ENCODE results near the gene TNNI2. TPM values are rescaled to one million over a fixed set of nuclear protein-coding genes. Genes with fewer than 3 reads are reported as not detected.
A peak's percentile ranks its signal among the peaks of the same experiment; 100 is the strongest.

Gene TNNI2
- total RNA-seq, 1 donor from 2014 or later, result not detected

DNA sequence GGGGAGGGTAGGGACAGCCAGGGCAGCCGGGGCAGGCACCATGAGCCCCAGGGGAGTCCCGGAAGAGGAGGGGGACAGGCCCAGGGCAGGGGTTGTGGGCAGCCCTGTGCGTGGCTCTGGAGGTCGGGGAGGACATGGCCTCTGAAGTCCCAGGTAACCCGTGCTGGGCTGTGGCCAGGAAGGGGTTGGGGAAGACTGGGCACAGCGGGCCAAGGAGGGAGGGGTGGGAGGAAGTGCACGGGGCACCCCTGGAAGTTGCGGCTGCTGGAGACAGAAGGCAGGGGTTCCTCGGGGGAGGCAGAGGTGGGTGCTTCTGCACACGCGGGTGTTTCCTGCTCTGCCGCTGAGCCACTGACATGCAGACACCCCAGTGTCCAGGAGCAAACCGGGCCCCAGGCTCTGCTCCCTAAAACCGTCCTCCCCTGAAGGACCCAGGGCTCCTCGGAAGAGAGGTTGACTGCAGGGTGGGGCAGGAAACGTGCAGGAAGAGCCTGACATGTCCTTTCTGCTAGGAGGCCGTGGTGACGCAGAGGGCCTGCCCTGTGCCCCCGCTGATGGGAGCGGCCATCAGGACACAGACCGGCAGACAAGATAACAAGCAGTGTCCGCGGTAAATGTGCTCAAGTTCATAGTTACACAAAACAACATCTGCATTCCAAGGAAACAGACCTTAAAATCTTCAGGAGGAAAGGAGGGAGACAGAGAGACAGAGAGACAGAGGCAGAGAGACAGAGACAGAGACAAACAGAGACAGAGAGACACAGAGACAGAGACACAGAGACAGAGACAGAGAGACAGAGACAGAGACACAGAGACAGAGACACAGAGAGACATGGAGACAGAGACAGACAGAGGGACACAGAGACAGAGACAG lies 5.7 kb downstream of the TNNI2 start:
- DNase-seq (ENCODE audit: low read depth in 2 of 2), result peak; percentile 28 to 69

- no peak for DNase-seq (ENCODE audit: low read depth in 2 of 2)
These were observed 6.3 kb downstream of the TNNI2 start for GRCh38 chr11:1845095-1845429.

DNA sequence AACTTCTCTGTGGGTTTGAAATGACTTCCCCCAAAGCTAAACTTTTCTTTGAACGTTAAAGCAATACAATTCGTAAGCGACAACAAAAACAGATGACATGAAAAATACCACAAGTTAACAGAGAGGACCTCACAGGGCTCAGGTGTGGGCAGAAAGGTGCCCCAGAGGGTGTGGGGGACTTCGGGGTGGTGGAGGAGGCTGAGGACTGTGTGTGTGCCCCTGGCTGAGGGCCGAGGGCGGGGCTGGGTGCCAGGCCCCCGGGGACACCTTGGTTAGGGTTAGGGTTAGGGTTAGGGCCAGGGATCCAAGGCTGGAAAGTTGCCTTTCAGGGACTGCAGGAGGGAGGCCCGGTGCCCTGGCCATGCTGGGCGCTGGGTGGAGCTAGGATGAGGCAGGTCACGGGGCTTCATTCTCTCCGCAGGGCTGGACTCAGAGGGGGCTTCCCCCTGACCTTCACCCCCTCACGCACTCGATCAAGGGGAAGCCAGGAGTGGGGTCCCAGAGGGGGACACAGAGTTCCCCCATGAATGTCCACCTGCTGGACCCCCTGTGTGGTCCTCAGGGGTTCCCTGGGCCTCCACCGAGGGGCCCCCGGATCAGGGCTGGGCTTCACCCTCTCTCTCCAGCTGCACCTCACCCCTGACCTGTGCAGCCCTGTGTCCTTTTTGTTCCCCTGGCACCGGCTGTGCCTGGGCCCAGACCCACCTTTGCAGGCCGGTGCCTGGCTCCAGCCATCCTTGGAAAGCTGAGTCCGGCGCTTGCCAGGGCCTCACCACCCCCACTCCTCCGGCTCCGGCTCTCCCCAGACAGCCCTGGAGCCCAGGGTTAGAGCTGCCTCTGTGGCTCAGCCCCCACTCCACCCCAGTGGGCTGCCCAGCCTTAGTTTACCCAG lies 7.0 kb downstream of the TNNI2 start:
- DNase-seq (ENCODE audit: low read depth in 2 of 2), result no peak

- DNase-seq (ENCODE audit: low read depth in 2 of 2), result no peak
These were observed 7.7 kb downstream of the TNNI2 start for GRCh38 chr11:1846453-1846932.

DNA sequence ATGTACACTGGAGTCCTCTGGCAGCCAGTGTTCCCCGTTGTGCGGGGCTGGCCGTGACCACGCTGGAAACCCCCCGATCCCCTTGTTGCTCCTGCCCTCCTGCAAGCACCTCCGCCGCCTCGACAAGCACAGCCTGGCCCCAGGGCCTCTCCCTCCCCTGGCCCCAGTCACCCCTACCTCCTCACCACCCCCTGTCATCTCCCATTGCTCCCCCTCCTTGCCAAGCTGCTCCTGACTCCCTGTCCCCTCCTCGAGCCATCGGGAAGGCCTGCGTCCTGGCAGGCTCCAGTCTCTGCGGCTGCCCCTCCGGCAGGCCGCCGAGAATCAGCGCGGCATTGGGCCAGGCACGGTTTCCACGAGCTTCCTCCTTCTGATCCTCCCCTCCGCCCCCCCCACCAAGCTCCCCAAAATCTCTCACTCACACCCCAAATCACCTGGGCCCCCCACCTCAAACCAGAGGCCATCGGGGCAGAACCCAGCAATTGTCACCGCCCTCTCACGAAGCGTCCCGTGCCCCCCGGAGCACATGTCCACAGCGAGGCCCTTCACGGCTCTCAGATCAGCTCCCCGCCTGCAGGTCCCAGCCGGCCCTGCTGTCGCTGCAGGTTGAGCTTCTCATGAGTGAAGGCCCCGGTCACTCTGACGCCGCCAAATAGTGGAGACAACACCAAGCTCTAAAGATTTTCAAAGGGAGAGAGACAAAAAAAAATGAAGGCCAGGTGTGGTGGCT lies 8.4 kb downstream of the TNNI2 start:
- no peak for DNase-seq (ENCODE audit: low read depth in 2 of 2)

DNA sequence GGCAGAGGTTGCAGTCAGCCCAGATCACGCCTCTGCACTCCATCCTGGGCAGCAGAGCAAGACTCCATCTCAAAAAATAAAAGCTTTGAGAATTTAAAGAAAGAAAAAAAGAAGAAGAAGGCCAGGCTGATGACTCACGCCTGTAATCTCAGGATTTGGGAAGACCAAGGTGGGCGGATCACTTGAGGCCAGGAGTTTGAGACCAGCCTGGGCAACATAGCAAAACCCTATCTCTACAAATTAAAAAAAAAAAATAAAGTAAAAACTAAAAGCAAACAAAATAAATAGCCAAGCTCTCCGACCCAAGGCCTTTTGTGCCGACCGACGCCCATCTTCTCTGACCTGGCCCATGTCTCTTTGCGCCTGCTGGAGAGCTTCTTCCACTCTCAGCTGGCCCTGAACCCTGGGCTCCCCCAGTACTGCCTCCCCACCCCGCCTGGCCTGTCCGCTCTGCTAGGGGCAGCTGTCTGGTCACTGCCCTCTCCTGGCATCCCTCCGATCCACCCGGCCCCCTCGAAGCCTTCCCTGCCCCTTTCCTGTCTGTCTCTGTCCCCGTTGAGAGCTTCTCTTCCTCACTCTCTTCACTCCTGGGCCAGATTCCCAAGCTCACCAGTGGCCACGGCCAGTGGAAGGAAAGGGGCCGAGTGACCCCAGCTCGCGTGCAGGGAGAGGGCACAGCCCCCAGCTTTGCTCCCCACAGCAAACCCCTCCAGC lies 9.3 kb downstream of the TNNI2 start:
- no peak for DNase-seq (ENCODE audit: low read depth in 2 of 2)

GRCh38 chr11:1848640-1849430 lies 10.1 kb downstream of the TNNI2 start:
- DNase-seq (ENCODE audit: low read depth in 2 of 2), result no peak

GRCh38 chr11:1851468-1852180 lies 12.8 kb downstream of the TNNI2 start:
- no peak for DNase-seq (ENCODE audit: low read depth in 2 of 2)

GRCh38 chr11:1852271-1852876 lies 13.6 kb downstream of the TNNI2 start:
- no peak for DNase-seq (ENCODE audit: low read depth in 2 of 2)

DNA sequence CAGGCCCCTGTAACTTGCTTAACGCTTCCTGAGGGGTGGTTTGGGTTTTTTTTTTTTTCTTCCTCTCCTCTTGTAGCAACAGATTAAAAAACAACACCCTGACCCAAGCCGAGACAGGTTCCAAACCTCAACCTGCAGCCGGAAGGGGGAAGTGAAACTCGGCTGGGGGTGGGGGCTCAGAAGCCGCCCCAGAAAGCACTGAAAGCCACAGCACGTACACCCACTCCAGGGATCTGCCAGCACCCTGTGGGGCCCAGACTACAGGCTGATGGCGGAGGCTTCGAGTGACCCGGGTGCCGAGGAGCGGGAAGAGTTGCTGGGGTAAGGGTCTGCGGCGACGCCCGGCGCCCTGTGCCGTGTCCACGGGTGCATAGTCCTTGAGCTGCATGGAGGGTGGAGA lies 14.1 kb downstream of the TNNI2 start, which contains the start of gene LSP1:
TSS of gene LSP1 (plus strand) at position 208 of the 400 bp plus-strand sequence. CDS start at position 269, 61 bp downstream.
- DNase-seq (ENCODE audit: low read depth in 2 of 2), result no peak

GRCh38 chr11:1853376-1854131 lies 14.8 kb downstream of the TNNI2 start:
- DNase-seq (ENCODE audit: low read depth in 2 of 2), result no peak

GRCh38 chr11:1854132-1854948 lies 15.6 kb downstream of the TNNI2 start:
- DNase-seq (ENCODE audit: low read depth in 2 of 2), result no peak

DNA sequence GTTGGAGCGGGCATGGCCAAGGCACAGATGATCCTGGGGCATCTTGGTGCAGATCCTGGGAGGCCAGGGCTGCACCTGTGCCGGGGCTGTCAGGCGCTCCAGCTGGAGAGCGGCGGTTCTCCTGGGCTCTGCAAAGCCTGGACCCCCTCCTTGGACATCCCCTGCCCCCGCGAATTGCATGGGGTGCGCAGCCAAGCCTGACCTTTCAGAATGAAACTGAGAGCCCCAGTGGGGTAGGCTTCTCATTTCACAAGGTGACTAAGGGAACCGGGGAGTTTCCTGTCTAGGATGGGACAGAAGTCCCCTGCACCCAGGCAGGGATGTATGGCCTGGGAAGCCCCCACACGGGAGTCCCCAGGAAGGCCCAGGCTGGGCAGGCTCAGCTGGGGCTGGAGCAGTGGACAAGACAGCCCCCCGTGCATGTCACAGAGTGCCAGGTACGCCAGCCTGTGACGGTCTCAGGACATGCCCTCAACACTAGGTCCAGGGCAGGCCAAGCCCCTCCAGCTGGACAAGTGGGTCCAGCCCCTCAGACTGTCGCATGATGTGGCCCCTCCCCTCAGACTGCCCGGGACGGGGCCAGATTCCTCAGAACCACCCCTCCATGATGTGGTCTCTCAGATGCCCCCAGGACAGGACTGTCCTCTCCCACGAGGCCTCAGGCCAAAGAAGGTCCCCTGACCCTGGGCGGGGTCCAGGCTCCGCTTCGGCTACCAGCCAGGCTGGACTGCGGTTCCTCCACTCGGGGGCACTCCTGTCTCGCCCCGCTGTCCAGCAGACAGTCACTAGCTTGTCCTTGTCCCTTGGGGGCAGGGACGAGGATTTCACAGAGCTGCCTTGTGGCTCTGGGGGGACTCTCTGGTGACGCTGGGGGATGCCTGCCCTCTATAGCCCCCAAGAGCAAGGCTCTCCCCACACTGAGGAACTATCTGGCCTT lies 16.4 kb downstream of the TNNI2 start:
- no peak for DNase-seq (ENCODE audit: low read depth in 2 of 2)

- DNase-seq (ENCODE audit: low read depth in 2 of 2), result no peak
These were observed 17.1 kb downstream of the TNNI2 start for GRCh38 chr11:1855886-1856265.

DNA sequence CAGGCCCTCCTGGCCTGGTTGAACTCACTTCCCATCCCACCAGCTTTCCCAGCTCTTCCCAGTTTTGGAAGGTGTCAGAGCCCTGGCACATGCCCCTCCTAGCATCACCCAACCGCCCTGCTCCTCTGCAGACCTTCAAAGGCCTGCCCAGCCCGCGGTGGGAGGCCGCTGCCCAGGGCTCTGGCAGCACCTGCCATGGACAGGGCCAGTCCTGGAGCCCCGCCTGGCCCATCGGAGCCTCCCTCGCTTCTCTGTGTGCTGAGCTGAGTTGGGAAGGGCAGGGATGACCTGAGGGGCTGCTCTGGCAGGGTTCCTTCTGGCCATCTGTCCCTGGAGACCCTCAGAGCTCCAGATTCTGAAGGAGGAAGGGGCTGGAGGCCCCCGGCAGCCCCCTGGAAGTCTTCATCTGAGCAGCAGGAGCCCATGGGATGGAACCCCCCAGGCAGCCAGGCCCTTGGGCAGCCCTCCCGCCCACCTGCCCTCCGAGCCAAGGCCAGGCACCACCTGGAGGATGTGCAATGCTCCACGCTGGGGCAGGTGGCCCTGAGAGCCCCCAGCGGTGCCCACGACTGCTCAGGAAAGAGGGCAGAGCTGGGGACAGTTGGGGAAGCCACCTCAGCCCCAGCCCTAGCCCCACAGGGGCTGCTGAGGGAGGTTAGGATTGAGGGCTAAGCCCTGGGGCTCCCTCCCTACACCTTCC lies 17.7 kb downstream of the TNNI2 start:
- DNase-seq (ENCODE audit: low read depth in 2 of 2), result no peak

GRCh38 chr11:1857064-1857463 lies 18.3 kb downstream of the TNNI2 start:
- no peak for DNase-seq (ENCODE audit: low read depth in 2 of 2)

All from lung microvascular endothelial cell (primary cell).